RWPE2 (cell line): ENCODE measurements around the gene TMPRSS6.
A peak's percentile ranks its signal among the peaks of the same experiment; 100 is the strongest.

ENCODE experiments used
- ATAC-seq: fragments of 200-7000 bp; cut with Tn5 transposase; 3 replicates; pipeline ENCODE4 v1.9.1; 2021; ENCODE audit warnings: low read depth
- DNase-seq: peaks from one replicate; pipeline ENCODE4 v3.0.0-alpha.2; 2020; ENCODE audit warnings: low spot score
- H3K27ac ChIP-seq: fragments of 450-650 bp; 2 replicates; pipeline ENCODE4 v1.5.1; 2017; ENCODE audit warnings: mild to moderate bottlenecking; ENCODE audit not compliant: poor library complexity, severe bottlenecking
- H3K27me3 ChIP-seq: fragments of 250-450 bp; sonication (Bioruptor Pico); 2 replicates; pipeline ENCODE4 v1.5.1; 2021; ENCODE audit warnings: mild to moderate bottlenecking, moderate library complexity; ENCODE audit not compliant: insufficient read depth, poor library complexity, severe bottlenecking
- H3K36me3 ChIP-seq: fragments of 250-450 bp; sonication (Bioruptor Pico); 2 replicates; pipeline ENCODE4 v1.5.1; 2020; ENCODE audit warnings: low read depth, mild to moderate bottlenecking, moderate library complexity
- H3K4me1 ChIP-seq: fragments of 250-450 bp; sonication (Bioruptor Pico); 2 replicates; pipeline ENCODE4 v1.5.1; 2021; ENCODE audit warnings: mild to moderate bottlenecking, moderate library complexity; ENCODE audit not compliant: insufficient read depth, poor library complexity, severe bottlenecking
- H3K4me3 ChIP-seq: fragments of 250-450 bp; sonication (Bioruptor Pico); 2 replicates; pipeline ENCODE4 v1.5.1; 2021; ENCODE audit warnings: mild to moderate bottlenecking, moderate library complexity; ENCODE audit not compliant: severe bottlenecking
- H3K9me3 ChIP-seq: fragments of 250-450 bp; sonication (Bioruptor Pico); 2 replicates; pipeline ENCODE4 v1.5.1; 2021; ENCODE audit warnings: mild to moderate bottlenecking, moderate library complexity; ENCODE audit not compliant: severe bottlenecking
- CTCF ChIP-seq: fragments of 450-650 bp; IDR thresholded peaks from one replicate; pipeline ENCODE4 v1.5.1; 2017; ENCODE audit warnings: mild to moderate bottlenecking, moderate library complexity; ENCODE audit not compliant: poor library complexity, severe bottlenecking

TMPRSS6 gene

GRCh38 chr22:37146051-37146385 lies 36.5 kb upstream of the TMPRSS6 start:
- TF ChIP-seq CTCF: no peak

GRCh38 chr22:37145180-37146050 lies 35.9 kb upstream of the TMPRSS6 start:
- no peak for ATAC-seq
- Histone ChIP-seq H3K27me3 (no peaks in the 10 kb centered on the region), H3K36me3 (no peaks in the 10 kb centered on the region), H3K4me1 (no peaks in the 10 kb centered on the region), H3K9me3 (no peaks in the 10 kb centered on the region), H3K4me3 (no peak overlapping the region), H3K27ac (no peak overlapping the region)
- TF ChIP-seq CTCF: no peak
- no peak for DNase-seq

More at GRCh38 chr22:37146051-37146385, 36.5 kb upstream of the TMPRSS6 start:
- ATAC-seq (peak; percentile 57; the same call in 2 of the 3 replicates), DNase-seq (no peak)
- no peaks in the 10 kb centered on the region for H3K36me3 ChIP-seq
- H3K4me3 ChIP-seq: no peak overlapping the region
- H3K27me3 ChIP-seq: no peaks in the 10 kb centered on the region
- no peak overlapping the region for H3K27ac ChIP-seq
- no peaks in the 10 kb centered on the region for H3K4me1 ChIP-seq
- H3K9me3 ChIP-seq: no peaks in the 10 kb centered on the region

- Histone ChIP-seq H3K27ac (no peak overlapping the region), H3K4me3 (no peak overlapping the region), H3K27me3 (no peaks in the 10 kb centered on the region), H3K9me3 (no peaks in the 10 kb centered on the region), H3K36me3 (no peaks in the 10 kb centered on the region), H3K4me1 (no peaks in the 10 kb centered on the region)
- DNase-seq (no peak), ATAC-seq (no peak)
- no peak for TF ChIP-seq CTCF
These were observed 34.7 kb upstream of the TMPRSS6 start for GRCh38 chr22:37144180-37144554.

- H3K9me3 ChIP-seq: no peaks in the 10 kb centered on the region
- DNase-seq: no peak
- H3K27me3 ChIP-seq: no peaks in the 10 kb centered on the region
- no peaks in the 10 kb centered on the region for H3K36me3 ChIP-seq
- TF ChIP-seq CTCF: no peak
- no peak for ATAC-seq
- H3K27ac ChIP-seq: no peak overlapping the region
- H3K4me3 ChIP-seq: no peak overlapping the region
- no peaks in the 10 kb centered on the region for H3K4me1 ChIP-seq
These were observed 32.5 kb upstream of the TMPRSS6 start for GRCh38 chr22:37141971-37142370.

- H3K4me3 ChIP-seq: no peak overlapping the region
- ATAC-seq: no peak
These were observed 32.0 kb upstream of the TMPRSS6 start for GRCh38 chr22:37141476-37141875.

More at GRCh38 chr22:37141476-37141875, 32.0 kb upstream of the TMPRSS6 start:
- no peak for DNase-seq
- H3K9me3 ChIP-seq: no peaks in the 10 kb centered on the region
- no peaks in the 10 kb centered on the region for H3K36me3 ChIP-seq
- H3K27ac ChIP-seq: no peak overlapping the region
- H3K4me1 ChIP-seq: no peaks in the 10 kb centered on the region
- no peak for TF ChIP-seq CTCF
- no peaks in the 10 kb centered on the region for H3K27me3 ChIP-seq
